ENCODE results near the gene DCP2. TPM values are rescaled to one million over a fixed set of nuclear protein-coding genes. Genes with fewer than 3 reads are reported as not detected.

Gene DCP2
- total and polyA plus RNA-seq, 3 donors from 2014 or later: 19.8 to 36.8 (median 32.4) TPM

DNA sequence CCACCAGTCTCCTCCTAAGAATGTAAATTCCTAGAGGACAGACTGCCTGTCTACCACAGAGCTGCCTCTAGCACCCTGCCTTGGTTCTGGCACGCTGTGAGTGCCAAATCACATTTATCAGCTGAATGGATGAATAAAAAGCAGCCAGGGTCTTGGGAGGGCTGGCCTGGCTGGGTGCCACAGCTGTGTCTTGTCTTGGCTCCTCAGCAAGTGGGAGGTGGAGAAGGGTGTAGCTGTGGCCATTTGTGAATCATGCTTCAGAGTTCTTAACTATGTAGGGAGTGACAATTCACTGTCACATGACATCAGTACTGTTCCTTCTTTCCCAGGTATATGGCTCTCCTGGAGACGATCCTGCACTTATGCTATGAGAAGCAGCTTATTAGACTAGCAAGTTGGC lies 70.6 kb downstream of the DCP2 start:
- H3K9me3 ChIP-seq: no peaks in the 10 kb centered on the region
- H3K27ac ChIP-seq: no peak overlapping the region
- 63 to 81% methylated on average over 2 of the region's 2 CpGs for WGBS, 2 donors
- H3K4me3 ChIP-seq: no peak overlapping the region
- intact Hi-C loops (cut with DNase I; ENCODE audit: low total_unique reads): no loop called here
- H3K36me3 ChIP-seq (ENCODE audit: low read depth, missing control alignments): no peaks in the 10 kb centered on the region
- peaks cover 11% of the 10 kb centered on the region for H3K4me1 ChIP-seq
- H3K27me3 ChIP-seq: no peaks in the 10 kb centered on the region
- no peak for TF ChIP-seq POLR2A (IDR thresholded peaks at IDR 0.05)
- TF ChIP-seq CTCF (IDR thresholded peaks at IDR 0.05): no peak
- DNase-seq: no peak

DNA sequence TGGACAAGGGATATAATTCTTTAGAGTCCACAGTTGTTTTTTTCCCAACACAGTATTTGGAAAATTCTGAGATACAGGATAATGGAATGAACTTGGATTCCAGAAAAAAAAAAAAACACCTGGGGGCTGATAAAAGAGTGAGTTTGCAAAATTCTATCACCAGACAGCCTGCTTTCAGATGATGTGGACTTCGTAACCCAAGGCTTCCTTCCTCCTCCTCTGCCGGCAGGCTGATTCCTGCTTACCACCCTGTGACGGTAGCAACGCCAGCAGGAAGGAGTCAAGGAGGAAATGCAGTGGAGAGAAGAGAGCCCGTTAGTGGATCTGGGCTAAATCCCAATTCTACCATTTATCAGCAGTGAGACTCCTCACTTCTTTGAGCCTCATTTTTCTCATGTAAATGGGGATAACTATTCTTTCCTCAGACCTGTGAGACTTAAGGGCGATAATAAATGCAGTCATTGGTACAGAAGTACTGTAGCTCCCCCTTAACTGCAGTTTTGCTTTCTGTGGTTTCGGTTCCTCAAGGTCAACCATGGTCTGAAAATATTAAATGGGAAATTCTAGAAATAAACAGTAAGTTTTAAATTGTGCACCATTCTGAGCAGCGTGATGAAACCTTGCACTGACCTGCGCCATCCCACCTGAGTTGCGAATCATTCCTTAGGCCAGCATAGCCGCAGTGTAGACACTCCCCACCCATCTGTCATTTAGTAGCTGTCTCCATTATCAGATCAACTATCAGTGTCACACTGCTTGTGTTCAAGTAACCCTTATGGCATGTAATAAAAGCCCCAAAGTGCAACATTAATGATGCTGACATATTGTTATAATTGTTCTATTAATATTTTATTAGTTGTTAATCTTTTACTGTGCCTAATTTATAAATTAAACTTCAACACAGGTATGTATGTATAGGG lies 71.4 kb downstream of the DCP2 start:
- Histone ChIP-seq H3K36me3 (ENCODE audit: low read depth, missing control alignments) (no peaks in the 10 kb centered on the region), H3K9me3 (no peaks in the 10 kb centered on the region), H3K27me3 (no peaks in the 10 kb centered on the region), H3K4me1 (peaks cover 11% of the 10 kb centered on the region), H3K4me3 (no peak overlapping the region), H3K27ac (no peak overlapping the region)
- 58 to 59% methylated on average over 11 of the region's 11 CpGs for WGBS, 2 donors
- TF ChIP-seq POLR2A (IDR thresholded peaks at IDR 0.05): no peak
- no peak for TF ChIP-seq CTCF (IDR thresholded peaks at IDR 0.05)
- DNase-seq: no peak
- intact Hi-C loops (cut with DNase I; ENCODE audit: low total_unique reads): no loop called here

GRCh38 chr5:113048931-113049330 lies 72.3 kb downstream of the DCP2 start:
- TF ChIP-seq POLR2A (IDR thresholded peaks at IDR 0.05): no peak
- TF ChIP-seq CTCF (IDR thresholded peaks at IDR 0.05): no peak
- Histone ChIP-seq H3K4me1 (peaks cover 11% of the 10 kb centered on the region), H3K27me3 (no peaks in the 10 kb centered on the region), H3K36me3 (ENCODE audit: low read depth, missing control alignments) (no peaks in the 10 kb centered on the region), H3K27ac (no peak overlapping the region), H3K9me3 (no peaks in the 10 kb centered on the region), H3K4me3 (no peak overlapping the region)
- intact Hi-C loops (cut with DNase I; ENCODE audit: low total_unique reads): no loop called here
- 92 to 97% methylated on average over 8 to 10 of the region's 10 CpGs for WGBS, 2 donors
- DNase-seq: no peak

- Histone ChIP-seq H3K9me3 (no peaks in the 10 kb centered on the region), H3K27me3 (no peaks in the 10 kb centered on the region), H3K36me3 (ENCODE audit: low read depth, missing control alignments) (no peaks in the 10 kb centered on the region), H3K4me1 (peaks cover 11% of the 10 kb centered on the region), H3K4me3 (no peak overlapping the region), H3K27ac (no peak overlapping the region)
- 37 to 48% methylated on average over 9 of the region's 9 CpGs for WGBS, 2 donors
- DNase-seq: no peak
- intact Hi-C loops (cut with DNase I; ENCODE audit: low total_unique reads): no loop called here
- TF ChIP-seq POLR2A (IDR thresholded peaks at IDR 0.05): no peak
- TF ChIP-seq CTCF (IDR thresholded peaks at IDR 0.05): no peak
Measured at GRCh38 chr5:113050721-113051382, 74.3 kb downstream of the DCP2 start.
